HEK293 (cell line): ENCODE data around the gene SPAM1.

Experiments used
- CTCF ChIA-PET: fragments of 350-600 bp; formaldehyde crosslinking; extraction: SDS; loops from one replicate; lab custom pipeline; 2021; ENCODE audit warnings: antibody characterized with exemption; lab: Yijun Ruan, JAX
- POLR2A ChIA-PET: fragments of 300-600 bp; formaldehyde crosslinking; extraction: SDS; loops from one replicate; lab custom pipeline; 2020; ENCODE audit warnings: antibody characterized with exemption, inconsistent platforms; lab: Yijun Ruan, JAX
- H3K27ac ChIP-seq: fragments of 200-500 bp; sonication (Bioruptor generic); 2 replicates; pipeline ENCODE4 v1.5.1; 2014; ENCODE audit warnings: low read depth, low read length, control low read depth, inconsistent platforms; ENCODE audit errors: extremely low read depth
- H3K36me3 ChIP-seq, 2 experiments: fragments of 200-500 bp in 1 of 2; sonication (Bioruptor generic) in 1 of 2; 1 replicate in 1 of 2; 2 replicates in 1 of 2; pipeline ENCODE4 v1.5.1; 2014 to 2017; ENCODE audit warnings: inconsistent platforms in 2 of 2, low read length in 2 of 2; ENCODE audit not compliant: control insufficient read depth in 2 of 2, insufficient read depth in 1 of 2
- H3K4me1 ChIP-seq: fragments of 200-500 bp; sonication (Bioruptor generic); 2 replicates; pipeline ENCODE4 v1.5.1; 2014; ENCODE audit warnings: mild to moderate bottlenecking, low read length, inconsistent platforms; ENCODE audit not compliant: control insufficient read depth, insufficient read depth
- H3K4me3 ChIP-seq: 2 replicates; pipeline ENCODE4 v1.5.1; 2011; ENCODE audit warnings: low read depth, mild to moderate bottlenecking, control low read depth, low read length, moderate library complexity
- H3K9me3 ChIP-seq: fragments of 200-500 bp; sonication (Bioruptor generic); 2 replicates; pipeline ENCODE4 v1.5.1; 2014; ENCODE audit warnings: low read depth, low read length, inconsistent platforms; ENCODE audit not compliant: control insufficient read depth, insufficient read depth
- BCL11A ChIP-seq: fragments of 450-650 bp; formaldehyde crosslinking; IDR thresholded peaks from 2 replicates; pipeline ENCODE4 v1.5.1; 2016; ENCODE audit warnings: low read depth, missing biosample characterization, missing genetic modification characterization
- HOXA7 ChIP-seq: sonication (generic); formaldehyde crosslinking; IDR thresholded peaks from 2 replicates; pipeline ENCODE4 v1.8.1; 2022; ENCODE audit warnings: missing genetic modification reagents, borderline replicate concordance
- PRDM4 ChIP-seq: fragments of 450-650 bp; formaldehyde crosslinking; IDR thresholded peaks from 2 replicates; pipeline ENCODE4 v1.5.1; 2017; ENCODE audit warnings: missing biosample characterization, missing genetic modification characterization
- SCRT2 ChIP-seq: fragments of 450-650 bp; formaldehyde crosslinking; IDR thresholded peaks from 2 replicates; pipeline ENCODE4 v1.5.1; 2016; ENCODE audit warnings: missing biosample characterization, missing genetic modification characterization
- SP3 ChIP-seq: fragments of 450-650 bp; formaldehyde crosslinking; IDR thresholded peaks from 2 replicates; pipeline ENCODE4 v1.5.1; 2016; ENCODE audit warnings: missing biosample characterization, missing genetic modification characterization
- ZBTB17 ChIP-seq: fragments of 450-650 bp; formaldehyde crosslinking; IDR thresholded peaks from 2 replicates; pipeline ENCODE4 v1.5.1; 2016; ENCODE audit warnings: missing biosample characterization, missing genetic modification characterization
- ZBTB44 ChIP-seq: fragments of 450-650 bp; IDR thresholded peaks from 2 replicates; pipeline ENCODE4 v1.5.1; 2018; ENCODE audit warnings: missing biosample characterization, mild to moderate bottlenecking, missing genetic modification characterization
- ZBTB6 ChIP-seq: fragments of 450-650 bp; formaldehyde crosslinking; IDR thresholded peaks from 2 replicates; pipeline ENCODE4 v1.5.1; 2017; ENCODE audit warnings: missing biosample characterization, missing genetic modification characterization
- ZFP3 ChIP-seq: fragments of 450-650 bp; formaldehyde crosslinking; IDR thresholded peaks from 2 replicates; pipeline ENCODE4 v1.5.1; 2016; ENCODE audit warnings: low read depth, missing biosample characterization, missing genetic modification characterization
- ZFP37 ChIP-seq: fragments of 450-650 bp; formaldehyde crosslinking; IDR thresholded peaks from 2 replicates; pipeline ENCODE4 v1.5.1; 2016; ENCODE audit warnings: missing biosample characterization, missing genetic modification characterization
- ZNF184 ChIP-seq: fragments of 450-650 bp; IDR thresholded peaks from 2 replicates; pipeline ENCODE4 v1.5.1; 2018; ENCODE audit warnings: missing biosample characterization, mild to moderate bottlenecking, missing genetic modification characterization
- ZNF214 ChIP-seq: fragments of 450-650 bp; formaldehyde crosslinking; IDR thresholded peaks from 2 replicates; pipeline ENCODE4 v1.5.1; 2017; ENCODE audit warnings: missing biosample characterization, mild to moderate bottlenecking, missing genetic modification characterization, borderline replicate concordance
- ZNF350 ChIP-seq: fragments of 450-650 bp; formaldehyde crosslinking; IDR thresholded peaks from 2 replicates; pipeline ENCODE4 v1.5.0; 2017; ENCODE audit warnings: missing biosample characterization, mild to moderate bottlenecking, missing genetic modification characterization
- ZNF354C ChIP-seq: fragments of 450-650 bp; formaldehyde crosslinking; IDR thresholded peaks from 2 replicates; pipeline ENCODE4 v1.5.1; 2016; ENCODE audit warnings: missing biosample characterization, missing genetic modification characterization, low read depth, borderline replicate concordance
- ZNF571 ChIP-seq: fragments of 450-650 bp; formaldehyde crosslinking; IDR thresholded peaks from 2 replicates; pipeline ENCODE4 v1.5.0; 2017; ENCODE audit warnings: missing biosample characterization, missing genetic modification characterization
- ZNF621 ChIP-seq: fragments of 450-650 bp; formaldehyde crosslinking; IDR thresholded peaks from 2 replicates; pipeline ENCODE4 v1.5.1; 2017; ENCODE audit warnings: missing biosample characterization, missing genetic modification characterization
- ZNF626 ChIP-seq: fragments of 450-650 bp; sonication (Bioruptor Pico); formaldehyde crosslinking; IDR thresholded peaks from 2 replicates; pipeline ENCODE4 v1.5.1; 2018; ENCODE audit warnings: missing biosample characterization, missing genetic modification characterization, inconsistent platforms
- ZNF629 ChIP-seq: fragments of 450-650 bp; formaldehyde crosslinking; IDR thresholded peaks from 2 replicates; pipeline ENCODE4 v1.5.1; 2017; ENCODE audit warnings: missing biosample characterization, missing genetic modification characterization
- ZNF670 ChIP-seq: fragments of 450-650 bp; formaldehyde crosslinking; IDR thresholded peaks from 2 replicates; pipeline ENCODE4 v1.5.1; 2016; ENCODE audit warnings: missing biosample characterization, missing genetic modification characterization, low read depth
- ZNF792 ChIP-seq: fragments of 450-650 bp; formaldehyde crosslinking; IDR thresholded peaks from 2 replicates; pipeline ENCODE4 v1.5.1; 2016; ENCODE audit warnings: missing biosample characterization, missing genetic modification characterization

SPAM1 gene

DNA sequence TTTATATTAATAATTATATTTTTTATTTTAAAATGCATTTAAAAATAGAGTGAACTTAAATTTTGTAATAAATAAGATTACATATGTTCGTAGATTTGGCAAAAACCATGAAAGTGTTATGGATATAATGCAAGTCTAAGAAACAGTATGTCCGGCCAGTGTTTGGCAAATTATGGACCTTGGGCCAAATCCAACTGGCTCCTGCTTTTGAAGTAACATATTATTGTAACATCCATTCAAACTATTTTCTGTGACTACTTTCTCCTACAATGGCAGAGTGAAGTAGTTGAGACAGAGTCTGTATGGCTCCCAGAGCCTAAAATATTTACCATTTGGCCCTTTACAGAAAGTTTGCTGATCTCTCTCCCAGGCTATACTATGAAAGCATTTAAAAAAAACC, 69.0 kb downstream of the SPAM1 start (continued):
- TF ChIP-seq ZBTB6 (tag by site-specific recombination) (no peak), ZNF354C (no peak)

GRCh38 chr7:123994449-123994848, 69.4 kb downstream of the SPAM1 start:
- CTCF ChIA-PET, result no interaction called here
- Histone ChIP-seq H3K4me1 (no peaks in the 10 kb centered on the region), H3K27ac (no peak overlapping the region), H3K9me3 (no peaks in the 10 kb centered on the region), H3K36me3 (no peaks in the 10 kb centered on the region), H3K4me3 (no peak overlapping the region)
- POLR2A ChIA-PET, result no interaction called here
- TF ChIP-seq ZNF629 (tag by site-specific recombination) (no peak), ZNF621 (tag by site-specific recombination) (no peak), HOXA7 (CRISPR knock-in tag) (no peak), ZBTB44 (tag by site-specific recombination) (no peak), PRDM4 (no peak), ZNF626 (tag by site-specific recombination) (no peak), ZNF792 (tag by site-specific recombination) (no peak)

GRCh38 chr7:123995617-123996326, 70.7 kb downstream of the SPAM1 start:
- Histone ChIP-seq H3K4me3 (no peak overlapping the region), H3K9me3 (no peaks in the 10 kb centered on the region), H3K27ac (no peak overlapping the region), H3K4me1 (no peaks in the 10 kb centered on the region), H3K36me3 (no peaks in the 10 kb centered on the region)
- ChIA-PET CTCF (no interaction called here), POLR2A (interaction anchor here (0.6 kb wide), 1 partner anchor 523 kb away, joined by 3 read pairs; no protein-coding TSS in a partner anchor)
- TF ChIP-seq ZNF214 (tag by site-specific recombination) (no peak), ZNF670 (tag by site-specific recombination) (no peak), SP3 (tag by site-specific recombination) (no peak), ZFP3 (no peak), ZNF350 (tag by site-specific recombination) (no peak), ZNF571 (tag by site-specific recombination) (no peak), ZNF184 (no peak), ZBTB17 (tag by site-specific recombination) (no peak), ZFP37 (tag by site-specific recombination) (no peak), BCL11A (tag by site-specific recombination) (no peak), SCRT2 (tag by site-specific recombination) (no peak)
